NCI-H82 (cell line): ENCODE results near the gene IQSEC1.

Source experiments
- DNase-seq: peaks from one replicate; lab custom pipeline; 2025; lab: John Stamatoyannopoulos, UW

Gene IQSEC1

DNA sequence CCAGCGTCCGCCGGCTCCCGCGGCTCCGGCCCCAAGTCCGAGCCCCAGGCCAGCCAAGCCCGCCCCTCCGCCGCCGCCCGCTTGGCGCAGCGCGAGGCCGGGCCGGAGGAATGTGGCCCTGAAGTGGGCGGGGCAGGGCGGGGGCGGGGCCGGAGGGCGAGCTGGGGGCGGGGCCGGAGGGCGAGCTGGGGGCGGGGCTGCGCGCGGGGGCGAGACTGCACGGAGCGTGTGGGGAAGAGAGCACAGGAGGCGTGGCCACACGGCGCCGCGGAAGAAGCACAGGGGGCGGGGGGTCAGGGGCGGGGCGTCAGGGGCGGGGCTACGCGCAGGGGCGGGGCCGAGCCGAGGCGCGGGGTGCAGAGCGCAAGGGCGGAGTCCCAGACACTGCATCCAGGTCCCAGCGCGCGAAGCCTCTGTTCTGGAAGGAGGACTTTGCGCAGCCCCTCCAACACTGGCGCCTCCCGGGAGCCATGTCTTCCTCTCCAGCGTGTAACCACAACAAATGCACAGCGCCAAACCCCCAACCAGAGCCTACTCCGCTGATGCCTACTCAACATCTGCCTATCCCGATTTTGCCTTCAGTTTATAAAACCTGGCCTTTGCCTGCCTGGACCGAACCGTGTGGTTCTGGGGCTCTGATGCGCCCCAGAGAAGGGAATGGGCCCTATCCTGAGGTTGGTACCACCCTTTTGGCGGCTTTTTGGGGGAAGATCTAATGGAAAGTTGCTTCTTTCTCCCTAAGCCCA lies 105.5 kb downstream of the IQSEC1 start:
- no peak for DNase-seq

DNA sequence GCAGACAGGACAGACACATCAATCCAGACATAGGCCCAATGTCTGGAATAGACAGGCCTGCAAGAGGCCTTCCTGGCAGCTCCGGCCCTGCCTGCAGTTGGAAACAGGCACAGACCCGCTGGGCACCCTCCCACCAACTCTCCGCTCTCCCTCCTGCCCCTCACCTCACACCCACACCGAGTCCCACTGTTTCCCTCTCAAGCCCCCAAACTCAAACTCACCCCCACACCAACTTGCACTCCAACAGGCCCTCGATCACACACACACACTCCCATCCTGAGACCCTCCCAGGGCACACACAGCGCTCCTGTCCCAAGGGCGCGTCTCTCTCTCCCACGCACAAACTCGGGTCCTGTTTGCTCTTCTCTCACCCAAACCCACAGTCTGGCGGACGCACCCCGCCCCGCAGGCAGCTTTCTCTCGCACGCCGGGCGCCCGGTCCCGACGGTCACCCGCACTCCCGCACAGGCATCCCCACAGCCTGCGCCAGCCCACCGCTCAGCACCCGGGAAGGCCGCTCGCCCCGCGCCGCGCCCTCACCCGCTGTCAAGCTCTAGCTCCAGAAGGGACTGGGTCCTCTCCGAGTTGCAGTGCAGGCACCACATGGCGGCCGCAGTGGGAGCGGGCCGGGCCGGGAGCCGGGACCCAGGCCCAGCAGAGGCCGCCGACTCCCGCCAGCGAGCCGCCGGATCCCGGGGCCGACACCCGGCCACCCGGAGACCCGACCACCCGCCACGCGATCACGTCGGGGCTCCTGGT lies 106.2 kb downstream of the IQSEC1 start:
- no peak for DNase-seq

GRCh38 chr3:12965999-12966846 lies 107.0 kb downstream of the IQSEC1 start:
- DNase-seq, result peak; percentile 86

GRCh38 chr3:12964711-12965612 lies 108.3 kb downstream of the IQSEC1 start:
- DNase-seq, result peak; percentile 33

GRCh38 chr3:12963922-12964701 lies 109.1 kb downstream of the IQSEC1 start:
- peak; percentile 57 for DNase-seq

GRCh38 chr3:12963231-12963896 lies 109.9 kb downstream of the IQSEC1 start:
- DNase-seq, result no peak

GRCh38 chr3:12962292-12962691 lies 110.9 kb downstream of the IQSEC1 start:
- DNase-seq, result no peak

GRCh38 chr3:12961697-12962036 lies 111.6 kb downstream of the IQSEC1 start:
- no peak for DNase-seq

DNA sequence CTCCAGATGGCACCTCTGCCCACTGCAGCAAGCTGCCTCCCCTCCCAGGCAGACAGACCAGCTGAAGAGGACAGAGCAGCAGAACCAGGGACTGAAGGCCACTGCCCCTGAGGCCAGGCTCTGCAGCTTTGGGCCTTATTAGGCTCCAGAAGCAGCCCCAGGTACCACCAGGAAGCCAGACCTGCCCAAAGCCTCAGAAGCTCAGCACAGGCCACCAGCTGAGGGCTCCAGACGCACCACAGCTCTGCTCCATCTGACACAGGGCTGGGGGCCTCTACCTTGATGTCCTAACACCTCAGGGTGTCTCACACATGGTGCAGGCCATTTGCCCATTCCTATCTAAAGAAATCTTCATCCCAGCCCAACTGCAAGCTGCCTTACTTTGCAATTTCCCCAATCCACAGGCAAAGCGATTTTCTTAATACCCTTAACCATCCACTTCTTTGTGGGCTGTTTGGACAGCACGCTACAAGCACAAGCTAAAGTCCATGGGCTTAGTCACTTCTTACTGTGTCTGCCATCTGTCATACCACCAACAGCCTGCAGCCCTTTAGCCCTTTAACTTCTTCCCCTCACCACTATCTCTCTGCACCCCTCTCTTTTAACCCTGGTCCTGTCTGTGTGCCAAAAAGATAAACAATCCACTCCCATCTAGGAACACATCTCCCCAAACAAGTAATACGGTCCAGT lies 112.1 kb downstream of the IQSEC1 start:
- peak; percentile 92 for DNase-seq

DNA sequence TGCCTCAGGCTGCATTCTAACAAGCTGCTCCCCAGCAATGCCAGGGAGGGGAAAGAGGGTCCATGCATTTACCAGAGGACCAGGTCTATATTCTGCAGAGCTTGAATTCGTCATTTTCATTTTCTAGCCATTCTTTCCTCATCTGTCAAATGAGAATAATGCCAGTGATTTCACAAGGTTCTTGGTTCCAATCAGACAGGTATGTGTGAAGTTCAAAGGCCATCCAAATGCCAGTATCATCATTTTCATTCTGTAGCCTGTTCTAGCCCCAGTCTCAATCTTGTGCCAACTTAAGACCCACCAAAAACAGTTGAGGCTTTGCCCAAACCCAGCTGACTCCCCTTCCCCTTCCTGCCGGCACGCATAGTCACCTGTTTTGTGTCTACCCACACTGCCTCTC lies 112.7 kb downstream of the IQSEC1 start:
- DNase-seq, result no peak

- DNase-seq, result no peak
These were observed 113.3 kb downstream of the IQSEC1 start for GRCh38 chr3:12959838-12960378.

GRCh38 chr3:12959410-12959809 lies 113.8 kb downstream of the IQSEC1 start:
- no peak for DNase-seq

DNA sequence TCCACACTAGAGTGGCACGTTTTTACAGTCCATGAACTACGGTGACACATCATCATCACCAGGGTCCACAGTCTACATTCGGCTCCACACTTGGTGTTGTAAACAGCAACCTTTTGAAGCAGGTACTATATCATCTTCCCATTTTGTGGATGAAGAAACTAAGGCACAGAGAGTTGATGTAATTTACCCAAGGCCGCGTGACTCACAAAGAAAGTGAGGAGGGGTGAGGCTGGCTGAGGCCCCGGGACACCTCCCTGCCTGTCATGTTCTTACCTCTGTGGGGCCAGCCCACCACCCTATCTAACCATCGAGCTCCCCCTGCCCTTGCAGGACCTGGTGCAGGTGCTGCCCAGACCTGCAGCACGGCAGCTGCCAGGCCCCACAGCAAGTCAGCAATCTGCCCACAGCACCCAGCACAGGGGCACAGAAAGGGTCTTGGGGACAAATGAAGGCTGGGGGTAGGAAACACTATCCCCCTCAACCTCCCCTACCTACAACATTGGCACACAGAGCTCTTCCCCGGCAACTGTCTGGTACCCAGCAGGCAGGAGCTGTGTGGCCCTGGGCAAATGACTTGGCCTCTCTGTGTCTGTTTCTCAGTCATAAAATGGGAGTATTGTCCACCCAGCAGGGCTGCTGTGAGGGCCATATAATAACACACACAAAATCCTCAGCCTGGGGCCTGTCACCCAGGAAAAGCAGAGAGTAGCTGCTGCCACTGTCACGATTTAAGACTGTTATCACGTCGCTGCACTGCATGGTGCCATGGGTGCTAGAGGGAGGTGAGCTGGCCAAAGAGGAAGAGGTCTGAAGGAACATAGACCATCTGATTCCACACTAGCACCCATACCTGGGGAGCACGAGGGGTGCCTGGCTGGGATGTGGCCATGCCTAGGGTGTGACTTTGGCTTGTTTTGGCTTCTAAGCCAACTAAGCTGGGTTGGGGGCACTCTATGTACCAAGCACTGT lies 115.1 kb downstream of the IQSEC1 start:
- no peak for DNase-seq

DNA sequence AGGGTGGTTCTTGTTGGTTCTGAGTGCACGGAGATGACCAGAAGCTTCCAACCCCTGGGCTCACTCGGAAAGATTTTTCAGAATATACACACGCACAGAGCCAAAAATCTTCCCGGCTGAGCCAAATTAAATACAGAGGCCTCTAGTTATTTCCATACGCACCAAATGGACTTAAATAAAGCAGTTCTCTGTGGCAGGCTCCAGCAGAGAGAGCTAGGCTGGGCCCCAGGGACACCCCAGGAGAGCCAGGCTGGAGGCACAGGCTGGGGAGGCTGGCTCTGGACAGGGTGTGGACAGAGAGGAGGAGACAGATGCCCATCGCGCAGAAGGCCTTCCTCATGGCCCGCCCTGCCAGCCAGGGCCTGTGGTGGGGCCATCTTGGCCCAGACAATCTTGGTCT lies 115.9 kb downstream of the IQSEC1 start:
- no peak for DNase-seq

GRCh38 chr3:12956316-12956660 lies 116.9 kb downstream of the IQSEC1 start:
- DNase-seq, result no peak

GRCh38 chr3:12955651-12956315 lies 117.4 kb downstream of the IQSEC1 start:
- no peak for DNase-seq

- no peak for DNase-seq
These were observed 118.2 kb downstream of the IQSEC1 start for GRCh38 chr3:12954891-12955650.
